ENCODE measurements around the gene RGS6.

Gene RGS6

GRCh38 chr14:72333357-72333756 lies 401.1 kb downstream of the RGS6 start:
- no peak for DNase-seq

GRCh38 chr14:72336311-72336980 lies 404.2 kb downstream of the RGS6 start:
- no peak for DNase-seq

- no peak for DNase-seq
Measured at GRCh38 chr14:72341237-72341636, 409.0 kb downstream of the RGS6 start.

- no peak for DNase-seq
Measured at GRCh38 chr14:72341686-72342085, 409.5 kb downstream of the RGS6 start.

GRCh38 chr14:72347118-72347517 lies 414.9 kb downstream of the RGS6 start:
- no peak for DNase-seq

GRCh38 chr14:72350215-72350614 lies 418.0 kb downstream of the RGS6 start:
- DNase-seq: no peak

- DNase-seq: no peak
Measured at GRCh38 chr14:72352012-72352411, 419.8 kb downstream of the RGS6 start.

GRCh38 chr14:72366619-72367018 lies 434.4 kb downstream of the RGS6 start:
- no peak for DNase-seq

- no peak for DNase-seq
Measured at GRCh38 chr14:72369106-72369505, 436.9 kb downstream of the RGS6 start.

- DNase-seq: no peak
Measured at GRCh38 chr14:72377016-72377415, 444.8 kb downstream of the RGS6 start.

- DNase-seq: no peak
Measured at GRCh38 chr14:72380456-72380855, 448.2 kb downstream of the RGS6 start.

GRCh38 chr14:72383865-72384264 lies 451.6 kb downstream of the RGS6 start:
- no peak for DNase-seq

- DNase-seq: no peak
Measured at GRCh38 chr14:72387726-72388125, 455.5 kb downstream of the RGS6 start.

- DNase-seq: no peak
Measured at GRCh38 chr14:72389200-72389599, 457.0 kb downstream of the RGS6 start.

- no peak for DNase-seq
Measured at GRCh38 chr14:72401101-72401625, 468.9 kb downstream of the RGS6 start.

GRCh38 chr14:72401632-72402376 lies 469.6 kb downstream of the RGS6 start:
- no peak for DNase-seq

GRCh38 chr14:72402377-72402772 lies 470.1 kb downstream of the RGS6 start:
- no peak for DNase-seq

GRCh38 chr14:72404106-72404774 lies 472.0 kb downstream of the RGS6 start:
- no peak for DNase-seq

- DNase-seq: no peak
Measured at GRCh38 chr14:72404998-72405397, 472.8 kb downstream of the RGS6 start.

- no peak for DNase-seq
Measured at GRCh38 chr14:72408020-72408419, 475.8 kb downstream of the RGS6 start.

- no peak for DNase-seq
Measured at GRCh38 chr14:72409047-72409446, 476.8 kb downstream of the RGS6 start.

- DNase-seq: no peak
Measured at GRCh38 chr14:72416081-72416849, 484.0 kb downstream of the RGS6 start.

- DNase-seq: no peak
Measured at GRCh38 chr14:72416892-72417291, 484.7 kb downstream of the RGS6 start.

Measured in activated effector memory CD4-positive, alpha-beta T cell treated with Interleukin-2 at 50 U/mL for 16 hours (primary cell).